ENCODE data around the gene FBXW10B. TPM values are rescaled to one million over a fixed set of nuclear protein-coding genes. Genes with fewer than 3 reads are reported as not detected.

FBXW10B gene
- total RNA-seq, 2 experiments from 2014 or later: not detected

DNA sequence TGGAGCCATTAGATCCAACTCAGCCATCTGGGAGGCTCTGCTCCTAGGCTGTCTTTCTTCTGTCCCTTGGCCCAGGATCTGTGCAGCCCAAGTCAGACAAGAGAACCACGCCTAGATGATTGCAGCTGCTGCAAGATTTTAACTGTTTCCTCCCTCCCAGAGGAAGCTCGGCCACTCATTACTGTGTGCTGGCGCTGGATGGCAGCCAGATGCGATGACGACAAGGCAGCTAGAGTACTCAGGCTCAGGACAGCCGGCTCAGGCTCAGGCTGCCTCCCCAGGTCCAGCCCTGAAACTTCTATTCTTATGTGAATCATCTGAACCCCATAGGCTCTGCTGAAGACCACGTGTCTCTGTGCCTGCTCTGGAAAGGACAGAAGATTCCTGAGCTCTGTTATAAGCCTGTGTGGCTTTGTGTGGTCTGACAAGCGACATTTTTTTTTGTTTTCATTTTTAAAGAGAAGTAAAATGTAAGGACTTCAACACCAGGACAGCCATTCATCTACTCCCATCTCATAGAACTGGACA, 32.1 kb upstream of the FBXW10B start:
- Histone ChIP-seq H3K36me3 (ENCODE audit: insufficient read depth, low read length) (no peaks in the 10 kb centered on the region), H2AFZ (ENCODE audit: low read length) (no peak overlapping the region), H4K20me1 (ENCODE audit: insufficient read depth, low read length) (no peaks in the 10 kb centered on the region), H3K9me2 (ENCODE audit: insufficient read depth, low read length) (no peaks in the 10 kb centered on the region), H3K27ac (ENCODE audit: low read depth, low read length, poor library complexity, severe bottlenecking) (no peak overlapping the region), H3K4me3 (ENCODE audit: low read depth, low read length, poor library complexity, severe bottlenecking) (no peak overlapping the region), H3K79me2 (ENCODE audit: insufficient read depth, low read depth, low read length) (no peaks in the 10 kb centered on the region), H3K9me3 (ENCODE audit: low read length) (no peaks in the 10 kb centered on the region), H3K4me1 (ENCODE audit: insufficient read depth, low read length, poor library complexity, severe bottlenecking) (no peaks in the 10 kb centered on the region), H3K4me2 (ENCODE audit: low read length) (no peak overlapping the region)
- CTCF ChIA-PET (ENCODE audit: unreplicated experiment): no interaction called here
- peak; percentile 33 for DNase-seq (ENCODE audit: low spot score)
- intact Hi-C loops (cut with micrococcal nuclease; ENCODE audit: unreplicated experiment): no loop called here
- TF ChIP-seq, protein P1, sequence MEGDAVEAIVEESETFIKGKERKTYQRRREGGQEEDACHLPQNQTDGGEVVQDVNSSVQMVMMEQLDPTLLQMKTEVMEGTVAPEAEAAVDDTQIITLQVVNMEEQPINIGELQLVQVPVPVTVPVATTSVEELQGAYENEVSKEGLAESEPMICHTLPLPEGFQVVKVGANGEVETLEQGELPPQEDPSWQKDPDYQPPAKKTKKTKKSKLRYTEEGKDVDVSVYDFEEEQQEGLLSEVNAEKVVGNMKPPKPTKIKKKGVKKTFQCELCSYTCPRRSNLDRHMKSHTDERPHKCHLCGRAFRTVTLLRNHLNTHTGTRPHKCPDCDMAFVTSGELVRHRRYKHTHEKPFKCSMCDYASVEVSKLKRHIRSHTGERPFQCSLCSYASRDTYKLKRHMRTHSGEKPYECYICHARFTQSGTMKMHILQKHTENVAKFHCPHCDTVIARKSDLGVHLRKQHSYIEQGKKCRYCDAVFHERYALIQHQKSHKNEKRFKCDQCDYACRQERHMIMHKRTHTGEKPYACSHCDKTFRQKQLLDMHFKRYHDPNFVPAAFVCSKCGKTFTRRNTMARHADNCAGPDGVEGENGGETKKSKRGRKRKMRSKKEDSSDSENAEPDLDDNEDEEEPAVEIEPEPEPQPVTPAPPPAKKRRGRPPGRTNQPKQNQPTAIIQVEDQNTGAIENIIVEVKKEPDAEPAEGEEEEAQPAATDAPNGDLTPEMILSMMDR (conservative IDR thresholded peaks at IDR 0.05; ENCODE audit: low read length): no peak
- POLR2A ChIA-PET: interaction anchor here (1.6 kb wide), 1 partner anchor 10 kb away, joined by 6 read pairs; no protein-coding TSS in a partner anchor
- BruUV-seq (replicated peaks): no TSS peak

DNA sequence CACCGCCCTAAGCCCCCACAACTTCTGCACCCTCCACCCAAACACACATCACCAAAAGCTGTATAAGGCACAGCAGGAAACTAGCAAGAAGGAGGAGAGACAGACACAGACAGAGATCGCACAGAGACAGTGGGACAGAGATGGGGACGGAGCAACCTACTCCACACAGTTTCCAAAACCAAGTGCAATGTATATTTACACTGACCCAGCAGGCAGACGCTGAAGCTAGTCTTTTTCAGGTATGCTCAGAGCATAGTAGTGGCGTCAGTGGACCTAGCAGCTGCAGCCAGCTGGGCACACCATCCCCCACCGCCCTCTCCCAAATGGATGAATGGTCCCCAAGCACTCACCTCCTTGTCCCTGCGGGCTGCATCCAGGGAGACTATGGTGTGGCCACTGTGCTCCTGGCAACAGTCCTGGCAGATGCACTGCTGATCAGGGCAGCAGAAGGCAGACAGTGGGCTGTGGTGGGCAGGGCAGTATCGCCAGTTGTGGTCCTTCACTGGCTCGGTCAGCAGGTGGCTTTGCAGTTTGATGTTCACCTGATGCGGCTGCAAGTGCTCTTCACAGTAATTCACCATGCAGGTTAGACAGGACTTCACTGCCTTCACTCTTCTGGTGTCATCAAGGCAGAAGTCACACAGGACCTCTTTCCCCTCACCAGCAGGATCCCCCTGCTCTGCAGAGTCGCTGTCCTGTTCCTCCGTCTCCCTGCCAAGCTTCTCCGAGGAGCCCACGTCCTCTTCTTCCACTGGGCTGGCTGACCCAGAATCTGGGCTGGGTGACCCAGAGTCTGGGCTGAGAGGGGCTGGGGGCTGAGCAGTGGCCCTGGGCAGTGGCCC, 31.5 kb upstream of the FBXW10B start:
- POLR2A ChIA-PET: no interaction called here
- Histone ChIP-seq H3K9me3 (ENCODE audit: low read length) (no peaks in the 10 kb centered on the region), H3K9me2 (ENCODE audit: insufficient read depth, low read length) (no peaks in the 10 kb centered on the region), H3K4me3 (ENCODE audit: low read depth, low read length, poor library complexity, severe bottlenecking) (no peak overlapping the region), H3K4me1 (ENCODE audit: insufficient read depth, low read length, poor library complexity, severe bottlenecking) (no peaks in the 10 kb centered on the region), H3K79me2 (ENCODE audit: insufficient read depth, low read depth, low read length) (no peaks in the 10 kb centered on the region), H3K27ac (ENCODE audit: low read depth, low read length, poor library complexity, severe bottlenecking) (no peak overlapping the region), H3K36me3 (ENCODE audit: insufficient read depth, low read length) (no peaks in the 10 kb centered on the region), H2AFZ (ENCODE audit: low read length) (no peak overlapping the region), H3K4me2 (ENCODE audit: low read length) (no peak overlapping the region), H4K20me1 (ENCODE audit: insufficient read depth, low read length) (no peaks in the 10 kb centered on the region)
- BruUV-seq (replicated peaks): no TSS peak
- TF ChIP-seq EZH2phosphoT487 (IDR thresholded peaks at IDR 0.05; ENCODE audit: borderline replicate concordance, low read depth, low read length): no peak
- TF ChIP-seq, protein P1 (conservative IDR thresholded peaks at IDR 0.05; ENCODE audit: low read length): no peak
- no peak for DNase-seq (ENCODE audit: low spot score)
- CTCF ChIA-PET (ENCODE audit: unreplicated experiment): no interaction called here
- intact Hi-C loops (cut with micrococcal nuclease; ENCODE audit: unreplicated experiment): no loop called here

DNA sequence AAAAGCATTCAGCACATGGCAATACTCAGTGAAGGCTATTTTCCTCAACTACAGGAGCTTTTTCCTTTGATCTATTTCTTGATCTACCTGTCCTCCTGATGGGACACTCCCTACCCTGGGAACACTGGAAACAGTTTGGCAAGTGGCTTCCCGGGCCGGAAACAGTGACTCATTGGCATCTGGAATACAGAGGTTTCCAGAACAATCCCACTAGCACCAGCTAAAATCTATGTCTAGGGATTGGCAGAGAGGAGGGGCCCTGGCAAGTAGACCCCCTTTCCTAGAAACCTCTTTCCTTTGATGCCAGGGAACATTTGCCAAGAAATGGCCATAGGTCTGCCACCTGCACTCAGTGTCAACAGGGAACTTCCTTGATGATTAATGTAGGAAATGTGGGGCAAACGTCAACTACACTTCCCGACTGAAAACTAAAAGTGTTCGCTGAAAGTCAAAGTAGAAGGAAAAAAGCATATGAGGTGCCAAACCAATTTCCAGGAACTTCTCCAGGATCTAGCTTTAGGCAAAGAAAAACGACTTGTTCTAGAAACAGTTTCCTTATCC, 30.4 kb upstream of the FBXW10B start:
- intact Hi-C loops (cut with micrococcal nuclease; ENCODE audit: unreplicated experiment): no loop called here
- Histone ChIP-seq H2AFZ (ENCODE audit: low read length) (no peak overlapping the region), H3K4me2 (ENCODE audit: low read length) (no peak overlapping the region), H3K79me2 (ENCODE audit: insufficient read depth, low read depth, low read length) (no peaks in the 10 kb centered on the region), H3K9me2 (ENCODE audit: insufficient read depth, low read length) (no peaks in the 10 kb centered on the region), H4K20me1 (ENCODE audit: insufficient read depth, low read length) (no peaks in the 10 kb centered on the region), H3K4me3 (ENCODE audit: low read depth, low read length, poor library complexity, severe bottlenecking) (no peak overlapping the region), H3K36me3 (ENCODE audit: insufficient read depth, low read length) (no peaks in the 10 kb centered on the region), H3K9me3 (ENCODE audit: low read length) (no peaks in the 10 kb centered on the region), H3K27ac (ENCODE audit: low read depth, low read length, poor library complexity, severe bottlenecking) (no peak overlapping the region), H3K4me1 (ENCODE audit: insufficient read depth, low read length, poor library complexity, severe bottlenecking) (no peaks in the 10 kb centered on the region)
- TF ChIP-seq, protein P1 (conservative IDR thresholded peaks at IDR 0.05; ENCODE audit: low read length): no peak
- TF ChIP-seq EZH2phosphoT487 (IDR thresholded peaks at IDR 0.05; ENCODE audit: borderline replicate concordance, low read depth, low read length): no peak
- POLR2A ChIA-PET: no interaction called here
- DNase-seq (ENCODE audit: low spot score): no peak
- BruUV-seq (replicated peaks): no TSS peak
- CTCF ChIA-PET (ENCODE audit: unreplicated experiment): no interaction called here

Data from OCI-LY7 (cell line).